Measurements from ENCODE around the gene PRKAR1A.

DNA sequence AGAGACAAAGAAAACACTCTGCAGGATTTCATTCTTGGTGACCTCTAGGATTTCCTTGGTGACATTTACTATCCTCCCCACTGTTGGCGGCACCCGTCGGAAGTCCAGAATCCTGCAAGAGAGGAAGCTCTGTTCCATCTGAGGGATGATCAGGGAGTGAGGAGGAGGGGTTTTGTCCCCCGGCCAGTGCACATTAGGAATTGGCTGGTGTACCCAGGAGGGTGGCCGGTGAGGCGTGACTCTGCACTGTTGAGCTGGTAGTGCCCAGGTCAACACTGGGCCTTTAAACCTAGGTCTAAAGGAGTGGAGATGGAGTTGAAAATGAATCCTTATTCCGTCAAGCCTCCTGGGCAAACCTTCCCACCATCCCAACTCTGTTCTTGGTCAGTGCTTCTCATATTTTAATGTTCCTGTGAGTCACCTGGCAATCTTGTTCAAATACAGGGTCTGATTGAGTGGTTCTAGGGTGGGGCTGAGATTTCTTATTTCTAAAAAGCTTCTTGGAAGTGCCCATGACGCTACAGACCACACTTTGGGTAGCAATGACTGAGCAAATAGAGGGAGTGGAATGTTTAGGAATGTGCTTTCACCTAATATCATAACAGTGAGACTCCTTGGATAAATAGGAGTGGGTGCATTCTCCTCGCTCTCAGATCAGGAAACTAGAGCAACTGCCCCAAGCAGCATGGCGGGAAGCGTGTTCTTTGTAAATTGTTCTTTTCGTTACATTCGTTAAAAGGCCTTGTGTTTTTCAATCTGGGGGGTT lies 30.7 kb downstream of the PRKAR1A start:
- TF ChIP-seq, protein P1, sequence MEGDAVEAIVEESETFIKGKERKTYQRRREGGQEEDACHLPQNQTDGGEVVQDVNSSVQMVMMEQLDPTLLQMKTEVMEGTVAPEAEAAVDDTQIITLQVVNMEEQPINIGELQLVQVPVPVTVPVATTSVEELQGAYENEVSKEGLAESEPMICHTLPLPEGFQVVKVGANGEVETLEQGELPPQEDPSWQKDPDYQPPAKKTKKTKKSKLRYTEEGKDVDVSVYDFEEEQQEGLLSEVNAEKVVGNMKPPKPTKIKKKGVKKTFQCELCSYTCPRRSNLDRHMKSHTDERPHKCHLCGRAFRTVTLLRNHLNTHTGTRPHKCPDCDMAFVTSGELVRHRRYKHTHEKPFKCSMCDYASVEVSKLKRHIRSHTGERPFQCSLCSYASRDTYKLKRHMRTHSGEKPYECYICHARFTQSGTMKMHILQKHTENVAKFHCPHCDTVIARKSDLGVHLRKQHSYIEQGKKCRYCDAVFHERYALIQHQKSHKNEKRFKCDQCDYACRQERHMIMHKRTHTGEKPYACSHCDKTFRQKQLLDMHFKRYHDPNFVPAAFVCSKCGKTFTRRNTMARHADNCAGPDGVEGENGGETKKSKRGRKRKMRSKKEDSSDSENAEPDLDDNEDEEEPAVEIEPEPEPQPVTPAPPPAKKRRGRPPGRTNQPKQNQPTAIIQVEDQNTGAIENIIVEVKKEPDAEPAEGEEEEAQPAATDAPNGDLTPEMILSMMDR (IDR thresholded peaks at IDR 0.05): no peak
- TF ChIP-seq ZFX (IDR thresholded peaks at IDR 0.05; ENCODE audit: borderline replicate concordance): no peak

Data from 22Rv1 (cell line).